Islet precursor cell (in vitro differentiated cells): Measurements from ENCODE around the gene ZDHHC7.
"Not testable (repeated sequence)": the region's sequence is repeated elsewhere in the genome, so short reads cannot be mapped to it uniquely, and the experiment has no call there.

Experiments
- DNase-seq: peaks from one replicate; pipeline ENCODE4 v3.0.0-alpha.2; 2018

Gene ZDHHC7

DNA sequence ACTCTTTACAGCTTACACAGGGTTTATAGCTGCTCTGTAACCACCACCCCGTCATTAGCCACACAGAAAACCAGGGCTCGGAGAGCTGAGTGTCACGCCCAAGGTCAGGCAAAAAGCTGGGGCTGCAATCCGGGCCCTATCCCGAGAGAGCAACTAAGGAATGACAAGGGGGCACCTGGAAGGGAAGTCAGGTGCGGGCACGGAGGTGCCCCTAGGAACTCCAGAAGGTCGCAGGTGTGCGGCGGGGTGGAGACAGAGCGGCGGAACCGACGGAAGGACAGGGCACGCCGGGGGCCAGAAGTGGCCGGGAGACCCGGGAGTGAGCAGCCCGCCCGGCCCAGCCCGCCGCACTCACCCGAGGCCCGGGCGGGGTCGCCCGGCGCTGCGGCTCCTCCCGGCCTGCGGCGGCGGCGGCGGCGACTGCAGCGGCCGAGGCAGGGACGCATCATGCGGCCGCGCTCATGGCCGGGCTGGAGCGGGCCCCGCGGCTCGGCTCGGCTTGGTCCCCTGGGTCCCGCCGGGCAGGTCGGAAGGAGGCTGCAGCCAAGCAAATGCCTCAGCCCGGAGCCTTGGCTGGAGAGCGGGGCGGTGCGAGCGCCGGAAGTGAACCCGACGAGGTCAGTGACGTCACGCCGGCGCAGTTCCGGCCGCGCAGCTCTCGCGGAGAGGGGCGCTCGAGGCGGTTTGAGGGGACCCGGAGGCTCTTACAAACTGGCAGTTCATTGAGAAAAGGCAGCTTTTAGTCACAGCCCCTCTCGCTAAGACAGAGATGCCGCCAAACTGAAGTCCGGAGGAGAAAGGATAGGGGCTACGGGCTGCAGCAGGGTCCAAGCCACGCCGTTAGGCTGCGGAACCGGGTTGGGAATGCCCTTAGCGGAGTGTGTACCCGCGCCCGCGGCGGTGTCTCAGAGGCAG, at the start of gene ZDHHC7:
TSS of gene ZDHHC7 (minus strand) at position 605 of the 915 bp plus-strand sequence. CDS start 20,917 bp downstream, outside the sequence.
- DNase-seq = peak; percentile 89

DNA sequence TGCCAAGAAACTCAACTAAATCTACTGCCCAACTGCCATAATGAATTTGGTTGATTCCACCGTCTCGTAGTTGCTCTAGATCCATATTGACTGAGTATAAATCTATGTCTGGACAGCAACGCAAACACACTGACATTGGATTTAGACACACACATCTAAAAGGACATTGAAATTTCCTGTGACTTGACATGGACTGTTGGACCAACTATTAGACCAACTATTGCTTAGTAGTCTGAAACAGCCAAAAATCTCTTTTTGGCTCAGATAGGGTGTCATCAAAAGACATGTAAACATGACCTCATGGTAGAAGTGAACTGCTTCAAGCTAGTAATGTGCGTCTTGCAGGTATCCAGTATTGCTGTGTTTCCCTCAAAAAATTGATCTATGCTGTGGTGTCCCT, 47.6 kb upstream of the ZDHHC7 start:
- no peak for DNase-seq

DNA sequence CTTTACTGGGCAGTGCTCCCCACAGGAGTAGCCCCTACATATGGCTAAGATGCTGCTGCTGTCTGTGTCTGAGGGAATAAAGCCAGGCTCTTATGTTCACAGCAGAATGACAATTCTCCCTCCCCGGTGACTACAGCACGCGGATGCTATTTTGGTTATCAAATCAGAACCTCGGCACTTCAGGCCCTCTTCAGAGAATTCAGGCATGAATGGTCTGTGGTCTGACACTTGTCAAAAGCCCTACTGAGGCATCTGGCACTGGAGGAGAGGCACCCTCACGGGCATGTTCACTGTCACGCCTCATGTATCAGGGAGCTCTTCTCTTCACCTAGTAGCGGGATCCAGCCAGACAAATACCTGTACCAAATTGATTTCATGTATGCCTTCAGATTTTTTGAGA, 46.6 kb upstream of the ZDHHC7 start:
- no peak for DNase-seq

DNA sequence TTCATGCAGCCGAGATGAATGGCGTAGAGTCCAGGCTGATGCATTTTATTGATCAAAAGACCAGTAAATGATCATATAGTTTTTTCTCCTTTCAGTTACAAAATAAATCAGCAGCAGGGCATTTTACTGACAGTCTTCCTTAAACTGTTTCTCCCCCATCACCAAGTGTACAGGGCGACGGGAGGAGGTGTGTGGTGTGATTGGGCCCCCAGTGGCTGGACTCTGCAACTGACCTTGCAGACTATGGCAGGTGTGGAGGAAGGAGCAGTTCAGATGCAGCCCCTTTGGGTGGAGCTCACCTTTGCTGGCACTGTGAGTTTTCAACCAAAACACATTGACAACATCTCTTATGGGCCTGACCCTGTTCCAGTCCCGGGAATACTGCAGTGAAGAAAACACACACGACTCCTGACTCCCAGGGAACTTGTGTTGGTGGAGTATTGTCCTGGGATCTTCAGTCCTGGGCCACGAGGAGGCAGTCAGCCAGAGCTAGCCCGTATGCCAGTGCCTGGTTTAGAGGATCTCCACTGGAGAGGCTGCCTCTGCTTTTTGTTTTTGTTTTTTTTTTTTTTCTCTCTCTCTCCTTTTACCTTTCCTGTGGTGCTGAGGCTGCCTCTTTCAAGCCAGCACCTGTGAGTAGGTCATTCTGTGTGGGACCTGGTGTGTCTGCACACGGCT, 46.0 kb upstream of the ZDHHC7 start:
- peak; percentile 65 for DNase-seq

- peak; percentile 68 for DNase-seq
Observed at GRCh38 chr16:85056211-85056748, 44.9 kb upstream of the ZDHHC7 start.

GRCh38 chr16:85055493-85056210, 44.3 kb upstream of the ZDHHC7 start:
- DNase-seq = peak; percentile 58

DNA sequence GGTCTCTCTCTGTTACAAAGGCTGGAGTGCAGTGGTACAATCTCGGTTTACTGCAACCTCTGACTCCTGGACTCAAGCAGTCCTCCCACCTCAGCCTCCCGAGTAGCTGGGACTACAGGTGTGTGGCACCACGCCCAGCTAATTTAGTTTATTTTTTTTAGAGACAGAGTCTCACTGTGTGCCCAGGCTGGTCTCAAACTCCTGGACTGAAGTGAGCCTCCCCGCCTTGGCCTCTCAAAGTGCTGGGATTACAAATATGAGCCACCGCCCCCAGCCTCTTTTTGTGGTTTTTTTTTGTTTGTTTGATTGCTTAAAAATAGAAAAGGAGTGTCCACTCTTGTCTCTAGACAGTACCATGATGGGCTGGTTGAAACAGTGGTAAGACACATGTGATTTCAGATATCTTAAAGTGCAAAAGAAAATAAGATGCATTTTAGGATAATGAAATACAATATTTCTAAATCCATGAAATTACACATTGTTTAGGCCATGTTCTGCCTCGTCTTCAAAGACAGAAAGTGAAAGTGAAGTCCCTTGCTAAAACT, 43.7 kb upstream of the ZDHHC7 start:
- DNase-seq = no peak

DNA sequence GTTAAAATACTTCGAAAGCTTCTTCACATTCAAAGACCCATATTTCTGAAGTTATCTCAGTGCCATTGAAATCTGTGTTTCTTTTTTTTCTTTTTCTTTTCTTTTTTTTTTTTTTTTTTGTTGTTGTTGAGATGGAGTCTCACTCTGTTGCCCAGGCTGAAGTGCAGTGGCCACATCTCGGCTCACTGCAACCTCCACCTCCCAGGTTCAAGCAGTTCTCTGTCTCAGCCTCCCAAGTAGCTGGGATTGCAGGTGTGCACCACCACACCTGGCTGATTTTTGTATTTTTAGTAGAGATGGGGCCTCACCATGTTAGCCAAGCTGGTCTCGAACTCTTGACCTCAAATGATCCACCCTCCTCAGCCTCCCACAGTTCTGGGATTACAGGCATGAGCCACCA, 43.0 kb upstream of the ZDHHC7 start:
- DNase-seq = not testable (repeated sequence)

DNA sequence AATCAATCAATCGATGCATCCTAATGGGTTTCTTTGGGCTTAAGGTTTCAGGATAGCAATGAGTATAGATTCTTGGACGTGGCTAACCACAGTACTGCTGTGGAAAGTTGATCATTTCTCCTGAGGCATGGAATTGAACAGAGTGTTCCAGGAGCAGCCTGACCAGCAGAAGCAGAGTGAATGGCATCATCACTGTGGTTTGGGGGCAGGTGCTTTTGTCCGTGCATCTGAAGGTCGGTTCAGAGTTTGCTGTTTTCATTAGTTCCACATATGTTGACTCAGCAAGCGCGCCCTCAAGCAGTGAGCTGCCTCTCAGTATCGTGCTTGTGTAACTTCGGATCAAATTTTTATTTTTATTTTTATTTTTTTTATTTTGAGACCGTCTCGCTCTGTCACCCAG, 41.2 kb upstream of the ZDHHC7 start:
- DNase-seq = no peak

DNA sequence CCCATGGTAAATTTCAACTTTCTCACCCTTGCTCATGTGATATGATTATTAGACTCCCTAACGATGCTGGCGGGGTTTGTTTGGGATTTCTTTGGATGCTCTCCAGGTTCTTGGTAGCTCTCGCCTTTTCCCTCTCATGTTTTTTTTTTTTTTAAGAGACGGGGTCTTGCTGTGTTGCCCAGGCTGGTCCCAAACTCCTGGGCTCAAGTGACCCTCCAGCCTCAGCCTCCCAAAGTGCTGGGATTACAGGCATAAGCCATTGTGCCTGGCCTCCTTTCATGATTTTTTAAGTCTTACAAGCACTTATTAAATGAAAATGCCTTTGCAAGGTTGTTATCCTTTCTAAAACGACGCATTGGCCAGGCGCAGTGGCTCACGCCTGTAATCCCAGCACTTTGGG, 40.3 kb upstream of the ZDHHC7 start:
- no peak for DNase-seq

DNA sequence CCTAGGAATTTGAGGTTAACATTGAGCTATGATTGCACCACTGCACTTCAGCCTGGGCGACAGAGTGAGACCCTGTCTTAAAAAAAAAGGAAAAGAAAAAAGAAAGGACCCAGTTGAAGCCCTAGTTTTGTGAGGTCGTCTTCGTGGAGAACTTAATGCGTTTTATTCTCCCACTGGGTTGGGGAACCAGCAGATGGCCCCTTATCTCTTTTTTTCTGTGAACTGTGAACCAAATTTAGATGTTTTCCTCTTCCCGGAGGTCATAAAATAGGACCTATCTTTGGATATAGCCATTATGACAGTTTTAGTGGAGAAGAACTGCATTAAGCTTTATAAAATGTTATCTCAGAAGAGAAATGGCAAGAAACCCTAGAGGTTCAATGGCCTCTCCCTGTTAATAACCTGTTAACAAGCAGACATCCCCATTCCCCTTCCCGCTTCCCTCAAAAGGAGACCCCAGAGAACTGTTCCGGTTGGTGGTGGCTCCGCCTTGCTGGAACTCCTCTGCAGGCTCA, 39.8 kb upstream of the ZDHHC7 start:
- DNase-seq = no peak

- DNase-seq = no peak
Observed at GRCh38 chr16:85049706-85050305, 38.5 kb upstream of the ZDHHC7 start.

DNA sequence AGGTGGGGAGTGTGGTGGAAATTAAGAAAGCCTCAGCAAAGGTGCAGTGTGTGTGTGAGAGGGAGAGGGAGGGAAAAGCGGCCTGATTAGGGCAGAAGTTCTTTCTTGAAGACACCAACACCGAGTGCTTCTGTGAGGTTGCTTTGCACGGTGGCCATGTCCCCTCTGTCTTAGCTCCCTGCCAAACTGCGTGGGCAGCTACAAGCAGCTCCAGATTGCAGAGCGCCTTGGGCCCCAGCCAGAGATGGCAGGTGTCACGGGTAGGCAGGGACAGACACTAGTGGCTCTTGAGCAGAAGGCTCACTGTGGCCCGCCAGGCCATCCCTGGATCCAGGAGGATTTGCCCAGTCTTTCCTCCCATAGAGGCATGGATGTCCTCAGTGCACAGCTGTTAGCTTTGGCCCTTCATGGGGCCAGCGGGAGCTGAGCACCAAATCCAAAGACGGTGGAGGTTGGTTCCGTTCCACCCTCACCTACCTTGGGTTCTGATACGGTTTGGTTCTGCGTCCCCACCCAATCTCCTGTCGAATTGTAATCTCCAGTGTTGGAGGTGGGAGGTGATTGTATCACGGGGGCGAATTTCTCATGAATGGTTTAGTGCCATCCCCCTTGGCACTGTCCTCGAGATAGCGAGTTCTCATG, 37.7 kb upstream of the ZDHHC7 start:
- no peak for DNase-seq

DNA sequence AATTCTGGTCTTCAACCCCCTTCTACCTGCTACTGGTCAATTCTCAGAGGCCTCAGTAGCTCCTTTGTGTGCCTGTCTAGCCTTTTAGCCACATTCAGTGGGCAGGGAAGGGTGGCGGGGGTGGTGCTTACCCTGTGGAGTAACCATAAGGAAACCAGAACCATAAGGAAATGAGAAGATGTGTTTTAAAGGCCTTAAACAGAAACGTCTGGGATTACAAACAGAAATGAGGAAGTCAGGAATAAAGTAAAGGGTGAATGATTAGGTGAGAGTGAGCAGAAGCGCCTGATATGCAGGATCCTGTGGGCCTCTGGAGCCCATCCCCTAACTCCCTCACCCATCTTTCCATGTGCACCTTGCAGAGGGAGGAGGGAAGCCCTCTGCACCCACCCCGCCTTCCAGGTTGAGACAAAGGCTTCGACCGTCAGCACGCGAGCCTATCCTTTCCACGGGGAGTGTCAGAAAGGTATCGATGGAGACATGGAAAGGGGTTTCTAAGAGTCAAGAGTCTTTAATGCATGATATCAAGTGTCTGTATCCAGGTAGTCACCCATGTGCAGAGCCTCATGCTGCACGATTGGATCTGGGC, 36.6 kb upstream of the ZDHHC7 start:
- DNase-seq = no peak

DNA sequence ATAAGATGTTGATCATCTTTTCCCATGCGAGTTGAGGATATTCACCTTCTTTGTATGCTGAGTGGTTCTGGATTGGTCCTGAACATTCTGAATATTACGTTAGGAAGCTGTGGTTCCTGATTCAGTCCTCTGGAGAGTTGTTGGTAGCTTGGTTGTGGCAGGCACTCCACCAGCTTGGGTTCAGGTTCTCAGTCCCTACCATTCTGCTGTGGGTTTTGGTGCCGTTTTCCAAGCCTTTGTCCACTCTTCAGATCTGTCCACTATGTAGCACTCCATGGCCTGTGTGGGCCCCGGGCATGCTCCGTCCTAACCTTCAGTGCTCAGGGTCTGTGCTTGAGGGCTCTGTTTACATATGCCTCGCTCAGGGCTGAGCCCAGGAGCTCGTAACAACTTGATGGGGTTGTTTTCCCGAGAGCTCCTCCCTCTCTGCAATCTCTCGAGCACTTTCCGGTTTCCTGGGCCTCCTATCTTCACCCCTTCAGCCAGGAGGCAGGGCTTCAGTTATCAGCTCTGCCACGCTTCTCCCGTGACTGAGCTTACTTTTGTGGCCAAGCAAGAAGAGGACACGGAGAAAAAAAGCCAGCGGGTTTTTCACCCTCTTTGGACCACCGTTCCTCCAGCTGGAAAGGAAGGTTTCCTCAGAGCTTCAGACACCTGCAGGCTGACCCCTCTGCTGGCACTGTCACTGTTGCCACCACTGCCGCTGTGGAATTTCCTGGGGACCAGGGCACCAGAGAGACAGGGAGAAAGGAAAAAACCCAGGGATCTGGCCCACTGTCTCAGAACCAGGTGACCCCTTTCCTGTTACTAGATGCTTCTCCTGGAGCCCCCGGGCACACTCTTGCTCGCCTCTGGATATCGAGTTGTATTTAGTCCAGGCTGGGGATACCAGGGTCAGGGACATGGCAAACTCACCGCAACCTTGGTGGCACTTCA, 35.9 kb upstream of the ZDHHC7 start:
- no peak for DNase-seq

- no peak for DNase-seq
Observed at GRCh38 chr16:85046472-85046916, 35.2 kb upstream of the ZDHHC7 start.

DNA sequence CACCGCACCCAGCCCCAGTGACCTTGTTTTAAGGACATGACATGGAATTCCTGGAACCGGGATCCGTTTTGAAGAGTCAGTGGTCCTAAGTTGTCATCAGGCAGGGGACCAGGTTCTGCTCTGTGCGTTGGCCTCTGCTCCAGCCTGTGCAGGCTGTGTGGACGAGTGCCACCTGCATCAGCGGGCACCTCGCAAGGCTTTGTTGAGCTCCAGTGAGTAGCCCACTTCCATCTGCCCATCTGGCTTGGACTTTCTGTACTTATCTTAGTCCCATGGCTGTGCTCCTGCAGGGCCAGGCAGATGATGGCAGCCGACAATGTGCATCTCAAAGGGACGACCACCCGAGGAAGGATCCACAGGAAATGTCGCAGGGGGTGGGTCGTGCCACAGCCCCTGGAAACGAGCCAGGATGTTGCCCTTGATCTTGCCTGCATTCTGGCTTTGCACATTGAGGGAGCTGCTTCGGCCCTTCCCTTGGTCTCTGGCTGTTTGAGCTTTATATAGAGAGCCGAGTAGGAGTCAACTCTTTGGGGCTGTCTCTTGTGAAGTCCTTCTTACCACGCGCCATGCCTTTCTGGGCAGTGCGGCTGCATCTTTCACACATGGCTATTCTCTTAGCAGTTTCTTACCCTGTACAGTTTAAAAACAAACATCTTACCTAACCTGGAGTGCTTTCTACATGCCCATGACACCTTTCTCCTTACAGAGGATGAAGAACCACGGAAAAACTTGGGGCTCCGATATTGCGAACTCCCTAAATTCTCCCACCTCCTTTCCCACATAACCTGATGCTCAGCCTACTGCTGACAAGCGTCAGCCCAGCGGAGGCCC, 34.5 kb upstream of the ZDHHC7 start:
- DNase-seq = no peak

- DNase-seq = no peak
Observed at GRCh38 chr16:85045077-85045476, 33.7 kb upstream of the ZDHHC7 start.

- DNase-seq = no peak
Observed at GRCh38 chr16:85042606-85043005, 31.3 kb upstream of the ZDHHC7 start.
